ENCODE data around the gene KLB. TPM values are rescaled to one million over a fixed set of nuclear protein-coding genes. Genes with fewer than 3 reads are reported as not detected.

Gene KLB
- total RNA-seq, 1 experiment from 2014 or later, result not detected

DNA sequence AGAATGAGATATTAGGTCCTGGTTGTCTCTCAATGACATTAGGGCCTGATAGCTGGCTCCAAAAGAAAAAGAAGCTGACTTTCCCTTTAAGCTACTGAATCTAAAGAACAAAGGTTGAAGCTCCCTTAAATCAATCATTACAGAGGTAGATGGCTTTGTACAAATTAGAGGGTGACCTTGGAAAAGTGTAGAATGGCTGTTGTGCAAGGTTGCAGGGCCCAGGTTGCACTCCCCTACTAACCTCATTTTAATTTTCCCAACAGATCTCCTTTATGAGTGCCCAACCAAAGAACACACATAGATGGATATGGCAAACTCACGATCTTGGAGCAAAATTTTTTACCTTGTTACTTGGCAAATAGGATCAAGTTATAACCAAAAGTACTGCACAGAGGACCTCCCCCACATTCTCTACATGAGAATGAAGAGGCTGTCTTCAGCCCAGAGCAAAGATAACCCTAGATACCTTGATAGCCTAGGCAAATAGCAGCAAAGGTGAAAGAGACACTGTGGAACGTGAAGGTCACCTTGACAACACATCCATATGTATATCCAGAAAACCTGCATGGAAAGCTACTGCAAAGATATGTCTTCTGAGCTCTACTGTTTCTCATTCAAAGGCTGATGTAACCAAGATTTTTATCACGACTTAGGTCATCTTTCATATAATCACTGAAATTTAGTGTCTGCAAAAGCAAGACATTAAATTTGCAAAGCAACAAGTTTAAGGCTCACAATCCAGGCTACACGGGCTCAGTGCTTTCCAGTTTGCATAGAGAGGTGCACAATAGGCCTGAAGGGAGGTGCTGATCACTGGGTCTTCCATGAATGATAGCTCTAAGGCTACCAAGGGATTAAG, 23.0 kb downstream of the KLB start:
- intact Hi-C loops (cut with micrococcal nuclease), result no loop called here
- BruUV-seq (replicated peaks), result no TSS peak
- POLR2A ChIA-PET, result no interaction called here

More for the DNA sequence above, 23.0 kb downstream of the KLB start:
- H3K9me2 ChIP-seq (ENCODE audit: insufficient read depth), result no peaks in the 10 kb centered on the region
- ChIA-PET RAD21 (ENCODE audit: low non-redundant PET in 1 of 2, low total read pairs in 2 of 2, uncharacterized antibody in 2 of 2, unreplicated experiment in 2 of 2) (no interaction called here), CTCF (no interaction called here)
- ATAC-seq (no peak), DNase-seq (ENCODE audit: low read depth, low spot score) (no peak)
- no peaks in the 10 kb centered on the region for H3K9me3 ChIP-seq (ENCODE audit: control insufficient read depth in 1 of 2, insufficient read depth in 1 of 2, low read depth in 1 of 2, low read length in 2 of 2)
- TF ChIP-seq SRF (IDR thresholded peaks at IDR 0.05; ENCODE audit: low read depth) (no peak), SIN3A (IDR thresholded peaks at IDR 0.05; ENCODE audit: low read depth) (no peak), POLR2AphosphoS5 (IDR thresholded peaks at IDR 0.05; ENCODE audit: low read depth, low read length) (no peak), ELF1 (IDR thresholded peaks at IDR 0.05; ENCODE audit: borderline replicate concordance, low read depth) (no peak)
- TF ChIP-seq, protein P1, sequence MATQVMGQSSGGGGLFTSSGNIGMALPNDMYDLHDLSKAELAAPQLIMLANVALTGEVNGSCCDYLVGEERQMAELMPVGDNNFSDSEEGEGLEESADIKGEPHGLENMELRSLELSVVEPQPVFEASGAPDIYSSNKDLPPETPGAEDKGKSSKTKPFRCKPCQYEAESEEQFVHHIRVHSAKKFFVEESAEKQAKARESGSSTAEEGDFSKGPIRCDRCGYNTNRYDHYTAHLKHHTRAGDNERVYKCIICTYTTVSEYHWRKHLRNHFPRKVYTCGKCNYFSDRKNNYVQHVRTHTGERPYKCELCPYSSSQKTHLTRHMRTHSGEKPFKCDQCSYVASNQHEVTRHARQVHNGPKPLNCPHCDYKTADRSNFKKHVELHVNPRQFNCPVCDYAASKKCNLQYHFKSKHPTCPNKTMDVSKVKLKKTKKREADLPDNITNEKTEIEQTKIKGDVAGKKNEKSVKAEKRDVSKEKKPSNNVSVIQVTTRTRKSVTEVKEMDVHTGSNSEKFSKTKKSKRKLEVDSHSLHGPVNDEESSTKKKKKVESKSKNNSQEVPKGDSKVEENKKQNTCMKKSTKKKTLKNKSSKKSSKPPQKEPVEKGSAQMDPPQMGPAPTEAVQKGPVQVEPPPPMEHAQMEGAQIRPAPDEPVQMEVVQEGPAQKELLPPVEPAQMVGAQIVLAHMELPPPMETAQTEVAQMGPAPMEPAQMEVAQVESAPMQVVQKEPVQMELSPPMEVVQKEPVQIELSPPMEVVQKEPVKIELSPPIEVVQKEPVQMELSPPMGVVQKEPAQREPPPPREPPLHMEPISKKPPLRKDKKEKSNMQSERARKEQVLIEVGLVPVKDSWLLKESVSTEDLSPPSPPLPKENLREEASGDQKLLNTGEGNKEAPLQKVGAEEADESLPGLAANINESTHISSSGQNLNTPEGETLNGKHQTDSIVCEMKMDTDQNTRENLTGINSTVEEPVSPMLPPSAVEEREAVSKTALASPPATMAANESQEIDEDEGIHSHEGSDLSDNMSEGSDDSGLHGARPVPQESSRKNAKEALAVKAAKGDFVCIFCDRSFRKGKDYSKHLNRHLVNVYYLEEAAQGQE (IDR thresholded peaks at IDR 0.05; ENCODE audit: low read depth), result no peak
- no peaks in the 10 kb centered on the region for H4K20me1 ChIP-seq (ENCODE audit: insufficient read depth)
- no peak overlapping the region for H3K27ac ChIP-seq (ENCODE audit: low read depth, low read length)
- H3K4me2 ChIP-seq (ENCODE audit: low read length), result no peak overlapping the region
- H3K27me3 ChIP-seq (ENCODE audit: insufficient read depth, low read length), result no peaks in the 10 kb centered on the region
- H3K36me3 ChIP-seq (ENCODE audit: control insufficient read depth in 1 of 2, insufficient read depth in 2 of 2, low read length in 2 of 2), result no peaks in the 10 kb centered on the region
- no peak overlapping the region for H3K9ac ChIP-seq (ENCODE audit: low read length)
- H3K79me2 ChIP-seq (ENCODE audit: insufficient read depth, low read length), result no peaks in the 10 kb centered on the region
- no peaks in the 10 kb centered on the region for H3K4me1 ChIP-seq (ENCODE audit: control insufficient read depth in 1 of 2, insufficient read depth in 2 of 2, low read length in 2 of 2)
- H2AFZ ChIP-seq (ENCODE audit: low read depth, low read length, poor library complexity, severe bottlenecking), result no peak overlapping the region
- H3K4me3 ChIP-seq (replicated peaks in 1 of 2; ENCODE audit: low read depth in 1 of 2, low read length in 2 of 2), result no peak overlapping the region

Measured in HCT116 (cell line).